Keratinocyte (primary cell): Measurements from ENCODE around the gene SPECC1L.

ENCODE experiments used
- CTCF ChIP-seq, 3 experiments: IDR thresholded peaks in 1 of 3; conservative IDR thresholded peaks in 1 of 3; optimal IDR thresholded peaks in 1 of 3; 2 replicates in 2 of 3; 3 replicates in 1 of 3; pipeline versions ENCODE3 to v1.5.1; 2011; ENCODE audit warnings: low read length in 3 of 3, mild to moderate bottlenecking in 3 of 3, moderate library complexity in 2 of 3, control low read depth in 1 of 3, inconsistent platforms in 1 of 3; ENCODE audit not compliant: insufficient read depth in 2 of 3; ENCODE audit errors: extremely low read depth in 1 of 3
- EZH2 ChIP-seq: IDR thresholded peaks from one replicate; pipeline ENCODE4 v1.6.1; 2012; ENCODE audit warnings: inconsistent platforms, mild to moderate bottlenecking, low read length, moderate library complexity

GRCh38 chr22:24440718-24441405 is 170.2 kb downstream of the SPECC1L start:
- TF ChIP-seq CTCF (optimal IDR thresholded peaks at IDR 0.05 in 1 of 3, IDR thresholded peaks at IDR 0.05 in 1 of 3, conservative IDR thresholded peaks at IDR 0.05 in 1 of 3; ENCODE audit: extremely low read depth in 1 of 3, insufficient read depth in 2 of 3, low read length in 3 of 3) (no peak), EZH2 (no peak)
